ENCODE data around the gene SERBP1. TPM values are rescaled to one million over a fixed set of nuclear protein-coding genes. Genes with fewer than 3 reads are reported as not detected.

The SERBP1 gene
- total RNA-seq, 2 experiments from 2014 or later: 575 to 585 TPM

GRCh38 chr1:67441739-67442281 is 11.6 kb upstream of the SERBP1 start:
- ChIA-PET CTCF (interaction anchor here (1.0 to 1.2 kb wide), 2 partner anchors 11 to 17 kb away, joined by 3 to 4 read pairs; no protein-coding TSS in a partner anchor), POLR2A (interaction anchor here (1.2 kb wide), 1 partner anchor 11 kb away, joined by 3 read pairs; the partner anchor contains the start of gene SERBP1)

- CTCF ChIA-PET: interaction anchor here (1.2 kb wide), 1 partner anchor 17 kb away, joined by 3 read pairs; no protein-coding TSS in a partner anchor
- POLR2A ChIA-PET: interaction anchor here (1.2 kb wide), 1 partner anchor 11 kb away, joined by 3 read pairs; the partner anchor contains the start of gene SERBP1
Observed at GRCh38 chr1:67441183-67441582, 11.0 kb upstream of the SERBP1 start.

GRCh38 chr1:67440339-67440738 is 10.1 kb upstream of the SERBP1 start:
- POLR2A ChIA-PET: no interaction called here
- CTCF ChIA-PET: no interaction called here

DNA sequence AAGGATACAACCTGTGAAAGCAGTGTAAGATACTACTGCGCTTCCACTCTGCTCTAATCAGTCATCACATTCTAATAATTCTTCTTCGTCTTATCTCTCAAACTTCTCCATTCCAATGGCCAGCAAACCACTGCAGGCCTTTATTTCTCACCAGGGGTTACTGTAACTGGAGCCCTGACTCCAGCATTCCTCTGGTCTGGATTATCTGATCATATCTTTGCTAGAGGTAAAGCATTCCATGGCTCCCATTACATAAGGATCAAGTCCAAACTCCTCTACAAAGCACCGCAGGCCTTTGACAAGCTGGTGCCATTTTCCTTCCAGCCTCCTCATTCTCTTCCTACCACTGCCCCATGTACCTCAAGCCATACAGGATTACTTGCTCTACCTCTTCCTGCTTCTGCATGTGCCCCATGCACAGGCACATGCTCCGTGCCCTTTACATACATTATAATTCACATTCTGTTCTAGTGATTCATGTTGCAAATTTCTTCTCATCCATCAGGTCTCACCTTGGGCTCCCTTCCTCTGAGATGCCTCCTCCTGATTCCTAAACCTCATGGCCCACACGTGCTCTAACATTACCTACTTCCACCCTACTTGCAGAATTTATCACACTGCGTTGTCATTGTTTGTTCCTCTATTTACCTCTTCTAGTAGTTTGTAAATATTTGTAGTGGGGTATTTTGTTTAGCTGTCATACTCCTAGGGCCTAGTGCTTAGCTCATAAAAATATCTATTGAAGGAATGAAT is 9.3 kb upstream of the SERBP1 start:
- ChIA-PET CTCF (no interaction called here), POLR2A (no interaction called here)

DNA sequence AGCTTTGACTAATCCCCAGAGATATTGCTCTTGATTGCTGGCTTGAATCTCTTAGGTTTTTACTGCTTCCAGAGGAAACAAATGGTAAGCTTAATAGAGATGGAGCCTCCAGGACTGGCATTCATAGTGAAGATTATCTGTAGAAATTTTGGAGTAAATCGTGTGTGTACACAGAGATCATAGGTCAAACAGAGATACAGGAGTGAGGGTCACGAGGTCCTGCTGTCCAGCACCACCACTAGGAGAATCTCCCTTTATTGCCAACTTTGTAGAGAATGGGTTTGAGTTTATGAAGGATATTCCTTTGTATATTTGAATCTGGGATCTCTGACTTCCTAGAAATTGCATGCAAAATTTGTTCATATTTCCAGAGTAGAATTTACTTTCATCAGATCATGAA is 7.8 kb upstream of the SERBP1 start:
- ChIA-PET CTCF (no interaction called here), POLR2A (no interaction called here)

DNA sequence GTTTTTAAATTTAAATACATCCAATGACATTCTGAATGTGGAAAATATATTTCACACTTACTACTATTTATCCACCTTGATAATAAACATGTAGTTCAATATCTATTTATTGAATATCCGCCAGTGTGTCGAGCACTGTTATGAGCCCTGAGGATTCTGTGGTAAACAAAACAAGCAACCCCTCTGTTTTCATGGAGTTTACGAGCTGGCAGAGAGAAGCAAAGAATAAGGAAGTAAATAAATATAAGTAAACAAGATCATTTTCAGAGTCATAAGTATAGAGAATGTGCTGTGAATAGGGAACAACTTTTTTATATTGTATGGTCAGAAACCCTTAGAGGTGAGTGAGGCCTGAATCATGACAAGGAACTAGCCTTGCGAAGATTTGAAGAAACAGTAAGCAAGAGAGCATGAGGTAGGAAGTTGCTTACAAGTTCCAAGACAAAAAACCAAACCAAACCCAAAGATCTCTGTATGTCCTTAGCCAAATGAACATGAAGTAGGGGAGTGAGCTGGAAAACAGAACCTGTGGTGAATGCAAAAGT is 6.4 kb upstream of the SERBP1 start:
- ChIA-PET CTCF (no interaction called here), POLR2A (no interaction called here)

DNA sequence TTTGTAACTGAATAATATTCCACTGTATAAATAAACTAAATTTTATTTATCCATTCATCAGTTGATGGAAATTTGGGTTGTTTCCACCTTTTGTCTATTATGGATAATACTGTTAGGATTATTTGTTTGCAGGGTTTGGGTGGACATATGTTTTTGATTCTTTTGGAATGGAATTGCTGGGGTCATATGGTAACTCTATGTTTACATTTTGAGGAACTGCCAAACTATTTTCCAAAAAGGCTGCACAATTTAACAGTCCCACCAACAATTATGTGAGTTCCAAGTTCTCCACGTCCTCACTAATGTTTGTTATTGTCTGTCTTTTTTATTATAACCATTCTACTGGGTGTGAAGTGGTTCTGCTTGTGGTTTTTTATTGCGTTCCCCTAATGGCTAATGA is 4.3 kb upstream of the SERBP1 start:
- ChIA-PET POLR2A (interaction anchor here (0.5 kb wide), 1 partner anchor 13 kb away, joined by 3 read pairs; no protein-coding TSS in a partner anchor), CTCF (no interaction called here)

DNA sequence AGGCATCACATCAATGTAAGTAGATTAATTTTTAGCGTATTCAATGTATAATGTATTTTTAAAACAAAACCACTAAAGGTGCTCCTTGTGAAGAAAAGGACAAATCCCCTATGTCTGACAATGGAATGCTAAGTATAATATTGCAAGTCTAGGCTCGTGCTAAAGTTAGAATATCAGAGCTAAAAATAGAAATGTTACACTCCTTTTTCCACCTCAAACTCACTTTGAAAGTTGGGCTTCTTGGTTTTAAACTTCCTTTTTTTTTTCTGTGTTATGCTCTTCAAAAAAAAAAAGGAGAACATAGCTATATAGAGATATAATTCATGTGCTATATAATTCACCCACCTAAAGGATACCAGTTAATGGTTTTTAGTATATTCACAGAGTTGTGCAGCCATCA is 3.6 kb upstream of the SERBP1 start:
- CTCF ChIA-PET: no interaction called here
- POLR2A ChIA-PET: interaction anchor here (0.5 kb wide), 1 partner anchor 13 kb away, joined by 3 read pairs; no protein-coding TSS in a partner anchor

GRCh38 chr1:67432745-67433144 is 2.5 kb upstream of the SERBP1 start:
- CTCF ChIA-PET: interaction anchor here (1.0 kb wide), 1 partner anchor 9 kb away, joined by 5 read pairs; no protein-coding TSS in a partner anchor
- POLR2A ChIA-PET: no interaction called here

DNA sequence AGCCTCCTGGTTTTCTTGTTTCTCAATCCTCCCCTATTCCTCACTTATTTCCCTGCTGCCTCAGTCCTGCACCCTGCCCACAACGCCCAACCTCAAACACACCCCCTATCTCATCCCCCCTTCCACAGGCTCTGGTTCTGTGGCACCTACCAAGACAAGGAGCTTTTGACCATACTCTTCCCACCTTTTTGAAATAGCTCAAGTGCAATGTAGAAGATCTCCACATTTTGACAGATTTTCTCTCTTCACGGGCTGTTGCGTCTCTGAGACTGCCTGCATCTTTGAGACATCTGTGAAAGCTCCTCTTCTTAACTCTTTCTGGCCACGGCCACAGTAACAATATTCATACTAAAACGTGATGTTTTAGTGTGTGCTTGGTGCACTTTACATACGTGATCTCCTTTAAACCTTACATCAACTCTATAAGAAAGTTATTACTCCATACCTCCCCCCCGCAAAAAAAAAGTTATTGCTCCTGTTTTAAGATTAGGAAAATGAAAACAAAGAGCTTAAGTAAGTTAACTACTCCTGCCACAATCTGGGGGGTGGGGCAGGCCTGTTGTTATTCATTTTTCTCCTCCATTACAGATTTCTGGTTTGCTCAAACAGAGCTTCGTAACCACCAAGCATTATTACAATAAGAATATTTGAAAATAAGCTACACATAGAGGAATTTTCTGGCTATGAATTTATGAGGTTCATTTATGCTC is 1.8 kb upstream of the SERBP1 start:
- POLR2A ChIA-PET: interaction anchor here (0.6 kb wide), 1 partner anchor 11 kb away, joined by 3 read pairs; no protein-coding TSS in a partner anchor
- CTCF ChIA-PET: interaction anchor here (0.7 to 2.4 kb wide), 5 partner anchors 9 to 97 kb away, joined by 3 to 7 read pairs (median 3); no protein-coding TSS in a partner anchor

DNA sequence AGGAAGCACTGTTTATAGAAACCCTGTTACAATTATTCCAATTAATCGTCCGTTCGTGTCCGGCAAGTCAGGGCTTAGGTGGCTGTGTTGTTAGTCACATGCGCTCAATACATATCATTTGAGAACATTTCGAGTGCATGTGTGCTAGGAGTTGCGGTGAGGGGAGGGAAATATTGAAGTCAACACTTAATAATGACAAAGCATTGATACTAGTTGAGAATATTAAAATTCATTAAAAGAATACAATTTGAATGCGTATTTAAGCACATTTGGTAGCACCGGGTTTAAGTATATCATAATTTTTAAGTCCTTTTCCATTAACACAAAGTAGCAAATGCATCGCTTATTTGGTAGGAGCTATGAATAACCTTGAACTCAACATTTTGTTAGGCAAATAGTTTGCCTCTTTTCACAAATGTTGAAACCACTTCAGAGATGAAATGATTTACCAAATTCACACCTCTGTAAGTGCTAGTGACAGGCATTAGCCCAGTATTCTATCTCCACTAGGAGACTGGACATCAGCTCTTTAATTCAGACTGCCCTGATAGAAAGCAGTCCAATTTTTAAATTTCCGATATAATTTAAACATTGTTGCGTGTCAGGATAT is 1.1 kb upstream of the SERBP1 start:
- ChIA-PET CTCF (interaction anchor here (0.8 to 2.4 kb wide), 3 partner anchors 11 to 97 kb away, joined by 3 to 7 read pairs (median 4); no protein-coding TSS in a partner anchor), POLR2A (interaction anchor here (0.6 to 2.0 kb wide), 4 partner anchors 10 to 254 kb away, joined by 3 to 9 read pairs (median 3); partner anchors contain the start of gene GADD45A)

DNA sequence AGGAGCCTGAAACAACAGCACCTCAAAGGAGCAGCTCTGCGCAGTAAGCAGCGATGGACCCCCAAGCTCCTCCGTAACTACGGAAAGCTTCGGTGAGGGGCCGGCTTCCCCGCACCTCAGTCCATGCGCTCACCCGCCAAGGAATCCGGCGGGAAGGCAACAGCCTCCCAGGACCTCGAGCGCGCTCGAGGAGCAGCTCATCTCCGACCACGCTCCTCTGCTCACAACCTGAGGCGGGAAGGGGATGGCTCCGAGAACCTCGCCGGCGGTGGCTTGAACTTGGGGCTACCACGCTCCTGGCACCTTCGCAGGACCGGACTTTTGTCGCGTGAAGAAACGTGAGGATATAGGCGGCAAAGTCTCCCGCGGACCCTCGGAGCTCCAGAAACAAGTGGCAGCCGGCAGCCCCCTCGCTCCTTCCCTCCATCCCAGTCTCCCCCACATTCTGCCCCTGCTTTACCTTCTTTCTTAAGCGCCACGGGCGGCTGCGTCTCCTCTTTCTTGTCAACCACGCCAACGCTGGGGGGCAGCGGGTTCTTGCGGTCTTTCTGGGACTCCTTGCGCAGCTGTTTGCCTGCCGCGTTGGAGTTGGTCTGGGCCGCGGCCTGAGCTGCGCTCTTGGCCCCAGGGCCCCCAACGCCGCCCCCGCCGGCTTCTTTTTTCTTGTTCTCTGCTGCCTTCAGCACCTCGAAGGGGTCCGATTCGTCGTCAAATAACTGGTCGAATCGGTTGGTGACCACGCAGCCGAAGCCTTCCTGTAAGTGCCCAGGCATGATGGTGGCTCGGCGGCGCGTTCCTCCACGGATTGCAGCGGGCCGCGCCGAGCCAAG is 459 bp downstream of the SERBP1 start:
- ChIA-PET POLR2A (interaction anchor here (0.6 to 2.0 kb wide), 11 partner anchors 10 to 258 kb away, joined by 3 to 9 read pairs (median 3); partner anchors contain the start of gene GADD45A), CTCF (interaction anchor here (1.0 to 2.4 kb wide), 2 partner anchors 71 to 168 kb away, joined by 4 to 7 read pairs; no protein-coding TSS in a partner anchor)

DNA sequence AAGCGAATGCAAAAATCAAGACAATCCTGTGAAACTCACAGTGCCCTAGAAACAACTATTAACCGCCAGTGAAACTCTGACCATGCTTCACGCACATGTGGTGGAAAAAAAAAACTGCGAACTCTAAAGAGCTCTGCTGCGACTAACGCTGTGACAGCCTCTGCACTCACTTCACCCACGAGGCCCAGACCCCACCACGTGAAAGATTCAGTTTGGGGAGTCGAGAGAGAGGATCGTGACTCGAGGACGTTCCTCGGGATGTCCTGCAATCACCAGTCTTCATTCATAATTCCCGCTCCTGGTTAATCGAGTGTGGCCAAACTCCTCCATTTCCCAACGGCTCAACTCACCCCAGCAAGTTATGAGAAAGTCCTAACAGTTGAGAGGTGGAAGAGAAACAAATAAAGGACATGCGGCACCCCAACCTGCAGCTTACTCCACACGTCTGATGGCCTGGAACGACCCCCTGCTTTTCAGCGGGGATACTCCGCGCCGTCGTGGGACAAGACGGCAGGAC is 1.1 kb downstream of the SERBP1 start:
- CTCF ChIA-PET: interaction anchor here (1.0 to 1.1 kb wide), 2 partner anchors 72 to 168 kb away, joined by 3 to 4 read pairs; no protein-coding TSS in a partner anchor
- POLR2A ChIA-PET: interaction anchor here (0.6 to 2.0 kb wide), 8 partner anchors 10 to 256 kb away, joined by 3 to 9 read pairs (median 4); partner anchors contain the start of gene GADD45A

DNA sequence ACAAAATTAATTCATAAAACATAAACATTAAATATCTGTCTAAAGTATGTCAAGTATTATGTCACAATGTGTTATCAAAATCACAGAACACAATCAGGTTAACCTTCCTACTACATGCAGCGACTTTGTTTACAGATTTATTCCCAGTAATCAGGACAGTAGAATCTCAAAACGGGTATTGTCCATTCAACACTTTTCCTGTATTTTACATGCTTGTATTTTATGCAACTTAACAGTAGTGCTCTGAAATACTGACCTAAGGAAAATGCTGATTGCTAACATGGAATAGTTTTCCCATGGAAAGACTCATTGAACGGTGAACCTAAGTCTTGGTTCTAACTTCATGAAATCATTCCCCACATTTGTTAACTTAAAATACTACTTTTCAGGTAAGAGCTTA is 2.3 kb downstream of the SERBP1 start:
- ChIA-PET CTCF (no interaction called here), POLR2A (interaction anchor here (2.0 kb wide), 1 partner anchor 9 kb away, joined by 5 read pairs; no protein-coding TSS in a partner anchor)

GRCh38 chr1:67427465-67427864 is 2.7 kb downstream of the SERBP1 start:
- POLR2A ChIA-PET: interaction anchor here (1.1 kb wide), 1 partner anchor 15 kb away, joined by 3 read pairs; no protein-coding TSS in a partner anchor
- CTCF ChIA-PET: interaction anchor here (0.7 kb wide), 1 partner anchor 12 kb away, joined by 3 read pairs; no protein-coding TSS in a partner anchor

DNA sequence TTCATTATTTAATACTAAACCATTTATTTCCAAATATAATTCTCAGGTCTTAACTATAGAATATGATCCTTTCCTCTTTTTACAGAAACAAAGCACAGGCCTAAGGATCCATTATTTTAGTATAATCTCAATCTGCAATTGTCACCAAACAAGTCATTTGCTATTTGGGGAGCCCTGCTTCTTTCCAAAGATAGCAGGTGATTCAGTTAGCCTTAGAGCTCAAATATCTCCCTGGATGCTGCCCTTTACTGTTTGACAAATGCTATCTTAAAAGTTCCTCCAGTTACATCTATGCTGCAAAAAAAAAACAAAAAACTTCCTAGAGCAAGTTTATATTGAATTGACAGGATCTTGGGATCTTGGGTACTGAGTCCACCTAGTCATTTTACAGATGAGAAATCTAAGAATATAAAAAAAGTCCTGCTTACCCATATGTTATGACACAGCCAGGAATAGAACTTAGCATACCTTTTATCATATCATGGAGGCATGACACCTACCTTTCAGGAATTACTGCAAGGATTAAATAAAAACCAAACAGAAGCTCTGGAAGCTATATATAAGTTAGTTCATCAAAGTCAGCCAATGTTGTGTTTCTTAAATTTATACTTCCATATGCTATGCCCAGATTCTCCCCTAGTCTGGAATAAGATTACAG is 9.2 kb downstream of the SERBP1 start:
- ChIA-PET POLR2A (interaction anchor here (0.7 to 1.2 kb wide), 3 partner anchors 10 to 13 kb away, joined by 3 read pairs; no protein-coding TSS in a partner anchor), CTCF (no interaction called here)

Measured in activated CD8-positive, alpha-beta memory T cell treated with anti-CD3 and anti-CD28 coated beads for 36 hours (primary cell).